CD4-positive, alpha-beta T cell treated with Interleukin-21 for 1 hour (primary cell): Measurements from ENCODE around the gene R3HCC1L.

ENCODE experiments used
- DNase-seq: peaks from one replicate; pipeline ENCODE4 v3.0.0-alpha.2; 2020

The R3HCC1L gene

DNA sequence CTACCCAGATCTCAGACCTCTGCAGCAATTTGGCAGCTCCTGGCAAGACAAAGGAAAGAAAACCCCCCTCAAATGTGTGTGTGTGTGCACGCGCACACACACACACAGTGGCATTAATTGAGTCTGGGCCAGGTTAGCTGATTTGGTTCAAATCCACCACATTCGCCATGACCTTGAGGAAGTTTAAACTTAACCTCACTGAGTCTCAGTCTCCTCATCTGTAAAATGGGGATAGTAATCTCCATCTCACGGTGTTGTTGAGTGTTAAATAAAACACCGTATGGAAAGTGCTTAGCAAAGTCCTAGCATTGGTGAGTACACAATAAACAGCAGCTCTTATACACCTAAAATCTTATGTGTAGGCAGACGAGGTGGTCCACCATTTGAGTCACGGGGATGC, 128.6 kb downstream of the R3HCC1L start:
- no peak for DNase-seq

DNA sequence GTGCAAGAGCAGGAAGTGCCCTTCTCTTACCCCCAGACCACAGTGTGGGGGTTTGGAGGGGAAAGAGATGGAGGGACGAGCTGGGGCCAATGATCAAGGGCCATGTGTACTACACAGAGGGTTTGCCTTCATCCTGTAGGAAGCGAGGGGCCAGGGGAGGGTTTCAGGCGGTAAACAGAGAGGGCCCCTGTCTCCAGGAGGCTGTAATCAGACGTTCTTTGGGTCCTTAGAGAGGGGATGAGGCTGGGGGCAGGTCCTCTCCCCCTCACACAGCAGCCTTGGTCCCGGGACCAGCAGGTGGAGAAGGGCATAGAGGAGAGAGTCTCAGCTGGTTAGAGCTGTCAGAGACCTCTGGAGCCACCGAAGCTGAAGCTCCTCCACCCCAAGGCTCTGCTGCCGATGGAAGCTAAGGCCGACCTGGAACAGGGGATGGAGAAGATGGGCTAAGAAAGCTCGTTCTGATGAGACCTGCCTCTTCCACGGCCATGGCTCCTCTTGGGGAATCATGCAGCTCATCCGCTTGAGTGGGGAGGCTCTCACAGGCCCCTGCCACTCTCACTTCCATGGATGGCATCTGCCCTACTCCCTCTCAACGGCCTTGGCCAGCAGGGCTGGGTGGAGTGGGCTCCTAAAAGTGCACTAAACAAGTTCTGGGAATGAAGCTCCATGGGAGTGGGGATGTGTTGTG, 130.1 kb downstream of the R3HCC1L start:
- DNase-seq: no peak

DNA sequence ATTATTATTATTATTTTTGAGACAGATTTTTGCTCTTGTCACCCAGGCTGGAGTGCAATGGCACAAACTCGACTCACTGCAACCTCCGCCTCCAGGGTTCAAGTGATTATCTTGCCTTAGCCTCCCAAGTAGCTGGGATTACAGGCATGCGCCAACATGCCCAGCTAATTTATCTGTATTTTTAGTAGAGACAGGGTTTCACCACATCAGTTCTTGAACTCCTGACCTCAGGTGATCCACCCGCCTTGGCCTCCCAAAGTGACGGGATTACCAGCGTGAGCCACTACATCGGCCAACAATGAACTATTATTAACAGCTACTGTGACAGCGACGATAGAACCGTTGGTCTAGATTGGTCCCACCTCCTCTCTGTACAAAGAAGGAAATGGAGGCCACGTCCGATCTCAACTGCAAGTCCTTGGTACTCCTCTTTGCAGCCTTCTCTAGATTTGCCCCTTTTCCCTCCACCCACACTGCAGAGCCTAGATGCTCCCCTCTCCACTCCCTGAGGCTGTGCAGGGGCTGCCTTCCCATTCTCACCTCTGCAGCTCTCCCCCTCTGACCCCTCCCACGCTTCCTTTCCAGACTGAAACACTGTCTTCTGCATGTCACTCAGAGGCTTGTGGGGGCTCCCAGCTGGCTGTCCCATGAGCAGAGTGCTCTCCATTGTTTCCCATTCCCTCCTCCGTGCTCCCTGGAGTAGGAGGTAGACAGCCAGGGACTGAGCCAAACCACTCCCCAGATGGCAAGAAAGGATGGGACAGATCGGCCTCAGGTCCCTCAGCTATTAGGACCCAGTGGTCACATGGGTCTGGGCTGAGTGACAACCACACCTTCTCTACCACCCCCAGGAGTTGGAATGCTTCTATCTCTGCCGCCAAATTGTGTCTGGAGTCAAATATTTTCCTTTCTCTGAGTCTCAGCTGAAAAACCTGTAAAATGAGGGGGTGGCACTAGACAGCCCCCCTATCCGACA, 131.2 kb downstream of the R3HCC1L start:
- no peak for DNase-seq

DNA sequence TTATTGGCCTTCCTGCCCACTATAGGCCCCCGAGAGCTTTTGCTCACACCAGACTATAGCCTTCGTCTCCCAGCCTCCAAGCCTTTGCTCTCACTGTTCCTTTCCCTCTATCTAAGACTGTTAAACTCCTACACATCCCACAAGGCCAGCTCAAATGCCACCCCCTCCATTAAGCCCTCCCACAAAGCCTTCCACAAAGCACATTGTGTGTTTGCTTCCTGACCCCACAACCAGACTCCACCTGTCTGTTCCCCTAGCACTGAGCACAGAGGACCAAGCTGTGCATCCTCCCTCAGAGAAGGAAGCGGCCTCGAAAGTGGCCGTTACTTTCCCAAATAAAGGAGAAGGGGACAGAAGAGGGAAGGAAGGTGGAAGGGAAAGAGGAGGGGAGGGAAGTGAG, 132.2 kb downstream of the R3HCC1L start:
- DNase-seq: no peak

DNA sequence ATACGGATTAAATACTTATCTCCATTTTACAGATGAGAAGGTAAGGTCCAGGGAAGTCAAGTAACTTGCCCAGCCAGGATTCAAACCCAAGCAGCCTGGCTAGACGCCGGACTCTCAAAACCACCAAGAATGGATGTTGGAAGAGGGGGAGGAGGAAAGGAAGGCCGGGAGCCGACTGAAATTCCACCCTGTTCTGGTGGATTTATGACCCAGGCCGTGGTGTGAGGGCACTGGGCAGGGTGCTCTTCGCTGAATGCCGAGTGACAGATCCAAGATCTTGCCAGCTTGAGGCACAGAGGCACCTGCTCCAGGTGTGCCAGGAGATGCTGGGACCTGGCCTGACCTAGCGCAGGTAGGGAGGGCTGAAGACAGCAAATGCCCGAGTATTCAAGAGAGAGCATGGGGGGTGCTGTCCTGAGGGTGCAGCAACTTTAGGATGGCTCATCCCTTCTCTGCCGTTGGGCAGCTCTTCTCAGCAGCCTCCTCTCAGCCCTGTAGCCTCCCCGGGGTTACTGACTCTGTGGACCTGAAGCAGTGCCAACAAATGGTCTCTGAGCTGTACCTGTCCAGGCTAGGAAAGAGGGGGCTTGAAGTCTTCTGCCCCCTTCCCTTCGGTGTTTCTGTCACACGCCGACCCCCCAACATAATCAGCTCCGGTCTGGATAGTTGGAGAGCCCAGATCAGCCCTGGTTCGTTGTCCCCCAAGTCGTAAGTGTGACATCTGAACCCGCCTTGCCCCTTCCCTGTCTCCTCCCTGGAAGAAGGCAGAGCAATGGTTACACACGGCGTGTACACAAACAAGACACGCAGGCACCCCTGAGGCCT, 132.8 kb downstream of the R3HCC1L start:
- no peak for DNase-seq

DNA sequence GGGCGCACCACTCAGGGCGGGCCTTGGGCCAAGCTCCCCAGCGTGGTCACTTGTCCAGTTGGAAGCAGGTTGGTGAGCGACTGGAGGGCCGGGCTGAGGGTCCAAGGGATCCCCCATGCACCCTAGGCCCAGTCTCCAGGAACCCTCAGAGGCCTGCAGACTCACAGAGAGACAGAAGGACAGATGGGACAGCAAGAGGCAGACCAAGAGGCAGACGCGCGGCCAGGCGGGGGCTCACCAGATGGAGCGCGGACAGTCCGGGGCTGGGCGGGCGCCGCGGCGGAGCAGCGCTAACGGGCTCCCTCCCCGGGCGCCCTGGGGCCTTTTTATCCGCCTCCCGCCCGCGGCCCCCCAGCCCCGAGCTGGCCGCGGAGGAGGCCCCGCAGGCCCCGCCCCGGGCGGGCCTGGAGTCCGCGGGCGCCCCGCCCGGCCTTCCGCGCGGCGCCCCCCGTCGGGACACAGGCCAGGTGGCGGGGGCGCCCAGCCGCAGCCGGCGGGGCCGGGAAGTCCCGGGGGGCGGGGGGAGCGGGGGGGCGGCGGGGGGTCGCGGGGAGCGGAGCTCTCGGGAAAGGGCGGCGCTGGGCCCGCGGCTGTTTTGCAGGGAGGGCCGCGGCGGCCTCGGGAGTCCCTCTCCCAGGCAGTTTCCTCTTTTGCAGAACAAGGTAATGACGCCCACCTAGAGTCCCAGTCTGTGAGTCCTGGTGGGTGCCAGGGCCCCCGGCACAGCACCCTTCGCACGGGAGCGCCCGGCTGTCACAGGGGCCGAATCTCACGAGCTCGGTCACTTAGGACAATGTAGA, 133.6 kb downstream of the R3HCC1L start, which contains the start of gene LOXL4:
TSS of gene LOXL4 (minus strand) at position 301 of the 800 bp plus-strand sequence. CDS start 5,175 bp downstream, outside the sequence.
- peak; percentile 5 for DNase-seq

DNA sequence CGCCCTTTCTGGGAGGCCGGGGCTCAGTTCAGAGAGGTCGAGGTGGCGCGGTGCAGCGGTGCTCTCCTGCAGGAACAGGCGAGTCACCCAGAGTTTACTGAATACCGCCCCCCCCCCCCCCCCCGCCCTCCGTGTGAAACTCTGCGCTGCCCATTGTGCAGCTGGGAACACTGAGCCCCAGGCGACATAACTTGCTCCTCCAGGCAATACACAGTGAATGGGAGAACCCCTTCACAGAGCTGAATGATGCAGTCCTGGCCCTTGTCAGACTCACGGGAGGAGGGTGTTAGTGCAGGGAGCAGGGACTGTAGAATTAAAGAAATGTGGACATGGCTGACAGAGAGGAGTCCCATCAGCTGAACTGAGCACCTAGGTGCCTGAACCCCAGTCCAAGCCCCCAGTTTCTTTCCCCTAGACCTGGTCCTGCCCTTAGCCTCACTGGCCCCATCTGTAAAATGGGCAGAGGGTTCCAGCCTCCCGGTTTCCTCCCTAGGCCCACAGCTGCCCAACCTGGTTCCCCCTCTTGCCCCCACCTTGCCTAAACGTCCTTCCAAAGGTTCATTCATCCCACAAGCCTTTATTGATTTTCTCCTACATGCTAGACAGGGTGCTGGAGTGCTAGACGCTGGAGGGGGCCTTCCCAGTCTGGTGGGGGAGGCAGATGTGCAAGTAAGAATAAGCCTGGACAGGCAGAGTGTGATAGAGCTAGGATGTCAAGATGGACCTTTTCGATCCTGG, 134.4 kb downstream of the R3HCC1L start:
- DNase-seq: no peak

DNA sequence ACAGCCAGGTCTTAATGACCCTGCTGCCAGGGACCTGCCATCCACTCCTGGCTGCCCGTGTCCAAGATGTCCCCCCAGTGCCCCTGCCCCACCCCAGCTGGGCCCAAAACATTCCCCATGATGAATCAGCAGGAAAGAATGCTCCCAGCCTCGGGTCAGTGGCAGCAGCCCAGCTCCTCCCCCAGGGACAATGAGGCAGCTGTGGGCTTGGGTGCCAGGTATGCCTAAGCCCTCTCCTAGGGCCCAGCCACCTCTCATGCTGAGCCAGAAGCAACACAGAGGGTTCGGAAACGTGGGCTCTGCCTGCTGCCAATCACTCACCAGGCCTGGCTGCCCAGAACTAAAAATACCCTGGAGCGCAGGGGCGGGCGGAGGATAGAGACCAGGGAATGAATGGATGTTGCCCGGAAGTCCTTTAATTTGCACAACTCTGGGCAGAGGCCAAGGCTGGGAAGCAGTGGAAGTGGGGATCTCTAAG, 135.0 kb downstream of the R3HCC1L start:
- no peak for DNase-seq

DNA sequence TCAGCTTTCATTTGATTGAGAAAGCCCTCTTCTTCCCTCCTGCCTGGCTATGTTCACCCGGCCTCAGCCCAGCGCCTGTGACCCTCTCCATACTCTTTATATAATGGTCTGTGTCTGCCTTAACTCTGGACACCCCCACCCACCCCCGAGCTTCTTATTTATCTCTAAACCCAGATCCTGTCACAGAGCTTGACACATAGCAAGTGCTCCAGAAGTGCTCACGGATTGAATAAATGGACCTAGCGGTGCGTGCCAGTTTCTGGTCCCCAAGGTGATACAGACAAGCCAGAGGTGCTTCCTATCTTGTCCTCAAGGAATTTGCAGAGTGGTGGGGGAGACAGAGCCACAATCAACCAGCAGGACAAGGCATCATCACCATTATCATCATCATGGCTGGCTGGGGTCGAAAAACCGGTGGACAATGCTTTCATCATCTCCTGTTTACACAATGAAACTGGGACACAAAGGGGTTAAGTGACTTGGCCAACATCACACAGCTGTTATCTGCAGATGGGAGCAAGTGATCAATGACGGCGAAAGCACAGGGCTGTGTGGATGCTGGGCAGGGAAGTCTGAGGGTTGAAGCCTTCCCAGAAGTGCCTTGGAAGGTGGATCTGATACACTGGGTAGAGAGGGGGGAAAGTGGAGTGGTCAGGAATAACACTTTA, 135.8 kb downstream of the R3HCC1L start:
- no peak for DNase-seq

DNA sequence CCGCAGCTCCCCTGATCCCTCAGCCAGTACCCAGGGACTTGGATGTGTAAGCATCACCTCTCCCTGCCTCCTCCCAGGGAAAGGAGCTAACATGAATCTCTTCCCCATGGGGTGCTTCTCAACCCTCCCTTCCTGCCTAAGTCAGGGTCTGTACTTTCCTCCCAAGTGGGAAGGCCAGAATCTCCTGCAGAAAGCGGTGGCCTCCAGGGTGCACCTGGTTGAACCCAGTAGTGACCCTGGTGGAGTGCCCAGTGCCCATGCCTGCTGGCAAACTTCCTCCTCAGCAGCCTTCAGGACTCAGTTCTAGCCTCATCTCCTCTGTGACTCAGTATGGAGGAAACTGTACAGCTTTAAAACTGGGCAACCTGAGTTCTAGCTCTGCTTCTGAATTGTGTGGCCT, 136.3 kb downstream of the R3HCC1L start:
- DNase-seq: no peak

DNA sequence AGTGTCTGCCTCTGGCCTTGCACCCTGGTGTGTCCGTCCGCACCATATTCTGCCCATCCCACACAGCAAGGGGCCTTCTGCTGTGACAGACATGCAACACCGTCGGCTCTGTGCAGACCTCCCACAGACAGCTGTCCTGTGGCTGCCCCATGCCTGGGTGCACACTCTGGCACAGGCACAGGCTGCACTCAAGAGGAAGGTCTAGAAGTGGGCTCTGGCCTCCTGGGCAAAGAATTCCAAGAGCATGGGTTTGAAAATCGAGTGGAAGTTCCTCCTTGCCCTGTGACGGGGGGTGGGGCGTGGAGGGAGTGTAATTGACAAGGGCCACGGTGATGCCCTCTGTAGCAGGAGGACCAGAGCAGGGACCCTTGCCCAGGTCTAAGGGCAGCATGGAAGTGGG, 137.8 kb downstream of the R3HCC1L start:
- no peak for DNase-seq

DNA sequence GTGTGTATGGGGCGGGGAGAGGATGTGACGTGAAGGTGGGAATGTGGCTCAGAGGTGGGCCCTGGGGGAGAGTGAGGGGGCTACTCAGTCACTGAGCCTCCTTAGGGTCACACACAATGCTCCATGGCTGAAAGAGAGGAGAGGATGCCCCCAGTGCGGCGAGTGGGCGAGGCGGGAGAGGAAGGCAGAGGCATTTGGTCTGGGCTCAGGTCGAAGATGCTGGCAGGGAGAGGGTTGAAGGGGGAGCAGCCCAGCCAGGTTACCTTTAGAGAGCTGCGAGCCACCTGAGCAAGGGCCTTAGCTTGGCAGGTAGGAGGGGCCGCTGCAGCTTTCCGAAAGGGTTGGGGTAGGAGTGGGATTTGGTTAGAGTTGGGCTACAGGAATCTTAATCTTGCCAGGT, 138.2 kb downstream of the R3HCC1L start:
- DNase-seq: no peak

DNA sequence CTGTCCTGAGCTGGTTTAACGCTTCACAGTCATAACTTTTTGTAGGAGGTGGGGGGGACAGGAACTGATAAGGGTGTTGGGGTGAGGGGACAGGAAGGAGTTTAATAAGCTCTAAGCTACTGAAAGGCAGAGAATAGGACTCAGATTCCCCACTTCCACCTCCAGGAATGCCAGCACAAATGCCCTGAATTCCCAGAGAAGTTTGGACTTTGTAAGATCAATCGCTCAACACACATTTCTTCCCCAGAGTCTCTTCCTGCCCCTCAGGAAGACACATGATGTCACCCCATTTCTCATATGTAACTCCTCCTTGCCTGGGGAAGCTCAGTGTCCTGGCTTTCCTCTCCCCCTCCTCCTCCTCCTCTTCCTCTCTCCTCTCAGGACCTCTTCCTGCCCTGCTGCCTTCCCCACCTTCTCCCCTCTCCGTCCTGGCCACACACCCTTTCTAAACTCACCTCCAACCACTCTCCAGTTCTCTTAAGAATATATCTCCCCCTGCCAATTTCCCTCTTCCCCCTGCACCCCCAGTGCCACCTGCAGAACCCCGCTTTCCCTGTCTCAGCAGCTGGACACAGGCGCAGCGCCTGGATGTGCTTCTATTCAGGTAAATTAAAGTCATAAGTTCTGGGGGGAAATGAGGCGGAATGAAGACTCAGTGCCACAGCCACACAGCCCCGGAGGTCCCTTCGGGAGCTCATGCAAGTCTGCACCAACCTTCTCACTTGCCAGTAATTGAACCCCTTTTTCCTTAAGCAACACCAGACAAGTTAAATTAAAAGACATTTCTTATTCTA, 138.8 kb downstream of the R3HCC1L start:
- DNase-seq: no peak

DNA sequence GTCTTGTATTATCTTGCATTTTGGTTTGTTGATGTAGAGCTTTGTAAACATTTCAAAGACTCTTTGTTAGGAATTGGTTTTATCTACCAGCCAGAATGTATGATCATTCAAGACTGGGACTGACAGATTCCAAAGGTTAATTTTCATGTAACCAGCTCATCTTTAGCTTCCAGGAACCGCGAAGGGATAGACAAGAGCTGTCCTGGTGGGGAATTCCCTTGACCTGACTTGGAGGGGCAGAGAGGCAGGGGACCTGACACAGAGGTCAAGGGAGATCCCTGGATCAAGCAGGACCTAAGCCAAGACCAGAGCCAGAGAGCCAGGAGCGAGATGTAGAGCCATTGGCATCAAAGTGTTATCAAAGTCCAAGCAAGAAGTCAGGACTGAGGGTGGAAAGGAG, 140.1 kb downstream of the R3HCC1L start:
- no peak for DNase-seq

DNA sequence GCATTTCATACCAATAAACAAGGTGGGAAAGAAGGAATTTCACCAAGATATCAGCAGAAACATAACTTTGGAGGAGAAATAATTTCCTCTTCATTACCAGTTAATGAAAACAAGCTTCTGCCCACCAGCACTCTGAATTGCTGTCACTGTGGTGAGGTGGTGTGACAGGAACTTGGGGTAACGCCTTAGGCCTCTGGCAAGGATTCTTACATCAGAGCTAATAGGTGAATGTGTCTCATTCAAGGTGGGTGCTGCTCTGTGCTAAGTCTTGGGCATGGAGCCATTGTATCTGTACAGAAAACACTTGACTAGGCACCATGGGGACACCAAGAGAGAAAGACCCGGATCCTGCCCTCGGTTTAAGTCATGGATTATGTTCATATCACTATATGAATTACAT, 141.9 kb downstream of the R3HCC1L start:
- no peak for DNase-seq

DNA sequence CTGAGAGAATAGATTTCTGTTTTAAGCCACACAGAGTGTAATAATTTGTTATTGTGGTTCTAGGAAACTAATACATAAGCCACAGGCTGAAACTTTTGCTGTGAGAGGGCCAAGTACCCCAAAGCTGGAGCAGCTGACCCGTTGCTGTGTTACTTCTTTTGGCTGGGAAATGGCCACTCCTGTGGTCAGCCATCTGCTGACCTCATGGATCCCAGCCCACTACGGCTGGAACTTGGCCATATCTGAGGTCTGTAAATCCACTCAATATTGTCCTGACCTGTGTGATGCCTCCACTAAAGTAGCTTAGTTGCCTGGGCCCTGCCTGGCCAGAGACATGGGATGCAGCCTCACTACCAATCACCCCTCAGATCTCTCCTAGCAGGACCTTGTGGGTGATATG, 151.0 kb downstream of the R3HCC1L start:
- DNase-seq: no peak

DNA sequence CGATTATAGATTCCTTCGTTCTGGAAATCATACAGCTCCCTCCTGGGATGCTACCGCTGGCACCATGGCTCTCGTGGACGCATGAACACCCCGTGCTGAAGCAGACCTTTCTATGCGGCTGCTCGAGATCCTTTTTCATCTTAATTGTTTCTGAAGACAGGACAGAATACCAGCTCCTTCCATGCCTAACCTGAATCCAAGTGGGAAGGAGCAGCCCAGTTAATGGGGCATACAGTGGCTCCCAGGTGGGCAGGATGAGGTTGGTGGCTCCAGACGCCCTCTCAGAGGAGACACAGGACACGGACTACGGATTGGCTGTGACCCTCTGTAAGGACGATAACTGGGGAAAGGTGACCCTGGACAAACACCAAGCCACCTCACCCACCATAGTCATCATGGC, 152.0 kb downstream of the R3HCC1L start:
- no peak for DNase-seq

DNA sequence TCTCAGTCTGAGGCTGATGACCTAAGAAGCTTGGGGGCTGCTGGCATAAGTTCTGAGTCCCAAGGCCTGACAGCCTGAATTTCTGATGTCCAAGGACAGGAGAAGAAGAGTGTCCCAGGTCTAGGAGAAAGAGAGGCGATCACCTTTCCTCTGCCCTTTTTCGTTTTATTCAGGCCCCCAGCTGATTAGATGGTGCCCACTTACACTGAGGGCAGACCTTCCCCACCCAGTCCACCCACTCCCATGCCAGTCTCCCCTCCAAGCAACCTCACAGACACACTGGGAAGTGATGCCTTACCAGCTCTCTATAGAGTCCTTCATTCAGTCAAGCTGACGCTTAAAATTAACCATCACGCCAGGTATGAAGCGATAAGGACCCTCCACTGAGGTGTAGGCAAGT, 152.9 kb downstream of the R3HCC1L start:
- DNase-seq: no peak

DNA sequence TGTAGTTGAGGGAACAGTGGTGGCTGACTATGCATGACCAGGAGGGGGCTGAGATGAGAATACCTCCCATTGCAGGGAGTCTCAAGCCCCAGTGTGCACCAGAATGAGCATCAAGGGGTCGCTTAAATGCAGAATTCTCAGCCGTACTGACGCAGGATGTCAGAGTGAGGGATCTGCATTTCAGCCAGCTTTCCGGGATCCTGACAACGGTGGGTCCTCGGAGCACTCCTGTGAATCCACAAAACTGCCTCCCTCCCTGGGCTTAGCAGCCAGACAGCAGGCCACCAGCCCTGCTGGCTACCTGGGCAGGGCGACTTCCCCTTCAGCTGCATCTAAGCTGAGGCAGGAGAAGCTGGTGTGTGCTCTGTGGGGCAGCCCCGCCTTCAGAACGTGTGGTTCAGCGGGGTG, 155.3 kb downstream of the R3HCC1L start:
- DNase-seq: no peak

DNA sequence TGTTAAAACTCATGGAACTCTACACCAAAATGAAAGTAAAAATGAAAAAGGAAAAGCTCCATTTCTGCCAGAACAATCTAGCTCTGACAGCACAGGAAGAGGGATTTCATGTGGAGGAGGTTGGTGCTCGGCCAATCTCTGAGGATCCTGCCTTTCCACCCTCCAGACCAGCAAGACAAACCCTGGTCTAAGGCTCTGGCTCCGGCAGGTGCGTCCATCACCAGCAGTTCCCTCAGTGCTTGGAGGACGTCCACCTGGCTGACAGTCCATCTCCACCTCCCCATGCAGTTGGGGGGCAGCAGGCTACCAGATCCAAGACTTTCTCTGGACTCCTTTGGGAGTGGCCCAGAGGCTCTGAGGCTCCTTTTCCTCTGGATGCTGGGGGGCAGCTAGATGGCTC, 158.5 kb downstream of the R3HCC1L start:
- no peak for DNase-seq
